ENCODE measurements around the gene DPYSL5.

DPYSL5 gene

DNA sequence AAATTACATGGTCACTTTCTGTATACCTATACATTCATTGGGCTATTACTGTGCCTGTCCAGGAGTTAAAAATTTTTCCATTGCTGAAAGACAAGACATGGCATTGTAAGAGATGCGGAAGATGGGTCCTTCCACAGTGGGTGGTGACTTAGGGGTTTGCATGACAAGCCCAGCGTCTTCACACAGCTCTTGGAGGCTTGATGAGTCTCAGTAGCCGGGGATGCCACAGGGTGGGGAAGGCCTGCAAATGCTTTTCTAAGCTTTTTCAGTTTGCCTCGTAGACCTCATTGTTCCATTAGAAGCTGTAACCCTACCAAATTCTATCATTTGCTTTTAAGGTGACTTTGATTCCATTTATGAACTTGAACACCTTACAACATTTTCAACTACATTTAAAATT lies 104.4 kb downstream of the DPYSL5 start:
- no peaks in the 10 kb centered on the region for H3K4me1 ChIP-seq (ENCODE audit: control insufficient read depth in 1 of 2, insufficient read depth in 1 of 2, low read depth in 1 of 2, low read length in 1 of 2)
- TF ChIP-seq, protein P1, sequence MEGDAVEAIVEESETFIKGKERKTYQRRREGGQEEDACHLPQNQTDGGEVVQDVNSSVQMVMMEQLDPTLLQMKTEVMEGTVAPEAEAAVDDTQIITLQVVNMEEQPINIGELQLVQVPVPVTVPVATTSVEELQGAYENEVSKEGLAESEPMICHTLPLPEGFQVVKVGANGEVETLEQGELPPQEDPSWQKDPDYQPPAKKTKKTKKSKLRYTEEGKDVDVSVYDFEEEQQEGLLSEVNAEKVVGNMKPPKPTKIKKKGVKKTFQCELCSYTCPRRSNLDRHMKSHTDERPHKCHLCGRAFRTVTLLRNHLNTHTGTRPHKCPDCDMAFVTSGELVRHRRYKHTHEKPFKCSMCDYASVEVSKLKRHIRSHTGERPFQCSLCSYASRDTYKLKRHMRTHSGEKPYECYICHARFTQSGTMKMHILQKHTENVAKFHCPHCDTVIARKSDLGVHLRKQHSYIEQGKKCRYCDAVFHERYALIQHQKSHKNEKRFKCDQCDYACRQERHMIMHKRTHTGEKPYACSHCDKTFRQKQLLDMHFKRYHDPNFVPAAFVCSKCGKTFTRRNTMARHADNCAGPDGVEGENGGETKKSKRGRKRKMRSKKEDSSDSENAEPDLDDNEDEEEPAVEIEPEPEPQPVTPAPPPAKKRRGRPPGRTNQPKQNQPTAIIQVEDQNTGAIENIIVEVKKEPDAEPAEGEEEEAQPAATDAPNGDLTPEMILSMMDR (IDR thresholded peaks at IDR 0.05): no peak
- H3K27me3 ChIP-seq: peaks cover 69% of the 10 kb centered on the region
- no peaks in the 10 kb centered on the region for H3K9me3 ChIP-seq
- H3K4me3 ChIP-seq (ENCODE audit: low read depth in 1 of 2, low read length in 1 of 2): no peak overlapping the region
- no peaks in the 10 kb centered on the region for H3K36me3 ChIP-seq
- H3K27ac ChIP-seq: no peak overlapping the region

DNA sequence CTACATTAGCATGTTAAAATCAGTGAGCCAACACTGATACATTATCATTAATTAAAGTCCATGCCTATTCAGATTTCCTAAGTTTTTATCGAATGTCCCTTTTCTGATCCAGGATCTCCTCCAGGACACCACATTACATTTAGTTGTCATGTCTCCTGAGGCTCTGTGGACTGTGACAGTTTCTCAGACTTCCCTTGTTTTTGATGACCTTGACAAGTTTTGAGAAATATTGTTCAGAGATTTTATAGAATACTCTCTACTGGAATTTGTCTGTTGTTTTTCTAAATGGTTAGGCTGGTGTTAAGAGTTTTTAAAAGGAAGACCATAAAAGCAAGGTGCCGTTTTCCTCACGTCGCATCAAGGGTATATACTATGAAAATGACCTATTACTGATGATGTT lies 106.2 kb downstream of the DPYSL5 start:
- Histone ChIP-seq H3K36me3 (no peaks in the 10 kb centered on the region), H3K4me3 (ENCODE audit: low read depth in 1 of 2, low read length in 1 of 2) (no peak overlapping the region), H3K27me3 (peaks cover 78% of the 10 kb centered on the region), H3K4me1 (ENCODE audit: control insufficient read depth in 1 of 2, insufficient read depth in 1 of 2, low read depth in 1 of 2, low read length in 1 of 2) (no peaks in the 10 kb centered on the region), H3K9me3 (no peaks in the 10 kb centered on the region), H3K27ac (no peak overlapping the region)
- TF ChIP-seq, protein P1 (IDR thresholded peaks at IDR 0.05): no peak

DNA sequence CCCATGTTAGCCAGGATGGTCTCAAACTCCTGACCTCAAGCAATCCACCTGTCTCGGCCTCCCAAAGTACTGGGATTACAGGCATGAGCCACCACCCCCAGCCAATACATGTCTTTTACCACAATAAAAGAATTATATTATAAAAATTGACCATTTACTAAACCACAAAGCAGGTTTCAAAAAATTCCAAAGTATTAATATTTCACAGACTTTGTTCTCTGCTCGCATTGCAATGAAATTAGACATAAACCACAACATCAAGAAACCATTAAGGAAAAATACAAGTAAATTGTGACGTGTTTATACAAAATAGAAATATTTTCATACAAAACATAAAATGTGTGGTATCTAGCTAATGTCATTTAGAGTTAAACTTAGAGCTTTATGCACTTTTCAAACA lies 109.1 kb downstream of the DPYSL5 start:
- Histone ChIP-seq H3K4me1 (ENCODE audit: control insufficient read depth in 1 of 2, insufficient read depth in 1 of 2, low read depth in 1 of 2, low read length in 1 of 2) (peaks cover 0 to 3% of the 10 kb centered on the region in 2 experiments), H3K27ac (no peak overlapping the region), H3K27me3 (peaks cover 77% of the 10 kb centered on the region), H3K4me3 (ENCODE audit: low read depth in 1 of 2, low read length in 1 of 2) (no peak overlapping the region), H3K36me3 (no peaks in the 10 kb centered on the region), H3K9me3 (no peaks in the 10 kb centered on the region)
- TF ChIP-seq, protein P1 (IDR thresholded peaks at IDR 0.05): no peak

DNA sequence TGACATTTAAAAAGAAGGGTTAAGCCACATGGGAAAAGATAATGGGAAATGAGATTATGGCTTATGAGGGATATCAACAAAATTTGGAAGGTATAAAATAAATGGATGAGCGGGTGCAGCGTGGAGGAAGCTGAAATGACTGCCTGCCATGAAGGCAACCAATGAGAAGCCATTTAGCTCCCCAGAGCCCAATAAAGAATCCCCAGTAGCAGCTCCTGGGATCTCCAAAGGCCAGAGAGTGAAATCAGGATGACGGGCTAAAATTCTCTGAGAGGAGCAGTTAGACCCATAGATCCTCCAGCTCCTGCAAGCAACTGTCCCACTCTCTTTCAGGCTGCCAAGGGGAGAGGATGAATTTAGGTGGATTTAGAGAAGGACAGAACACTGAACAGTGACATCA lies 109.6 kb downstream of the DPYSL5 start:
- H3K4me1 ChIP-seq (ENCODE audit: control insufficient read depth in 1 of 2, insufficient read depth in 1 of 2, low read depth in 1 of 2, low read length in 1 of 2): peaks cover 0 to 3% of the 10 kb centered on the region in 2 experiments
- peaks cover 72% of the 10 kb centered on the region for H3K27me3 ChIP-seq
- H3K27ac ChIP-seq: no peak overlapping the region
- no peaks in the 10 kb centered on the region for H3K9me3 ChIP-seq
- no peaks in the 10 kb centered on the region for H3K36me3 ChIP-seq
- TF ChIP-seq, protein P1 (IDR thresholded peaks at IDR 0.05): no peak
- H3K4me3 ChIP-seq (ENCODE audit: low read depth in 1 of 2, low read length in 1 of 2): no peak overlapping the region

DNA sequence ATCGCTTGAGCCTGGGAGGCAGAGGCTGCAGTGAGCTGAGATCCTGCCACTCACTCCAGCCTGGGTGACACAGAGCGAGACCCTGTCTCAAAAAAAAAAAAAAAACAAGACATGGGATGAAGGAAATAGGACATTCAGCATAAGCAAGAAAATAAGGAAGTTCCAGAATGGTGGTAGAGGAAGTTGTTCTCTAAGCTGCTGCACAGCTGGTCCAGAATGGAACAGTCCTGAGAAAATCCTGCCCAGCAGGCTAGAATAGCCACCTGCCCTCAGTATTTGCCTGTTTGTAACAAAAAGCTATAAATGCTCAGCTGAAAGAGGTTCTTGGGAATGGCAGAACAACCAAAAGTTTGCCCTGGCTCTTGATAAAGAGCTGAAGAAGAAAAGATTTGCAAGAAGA lies 111.4 kb downstream of the DPYSL5 start:
- Histone ChIP-seq H3K4me1 (ENCODE audit: control insufficient read depth in 1 of 2, insufficient read depth in 1 of 2, low read depth in 1 of 2, low read length in 1 of 2) (peaks cover 0 to 3% of the 10 kb centered on the region in 2 experiments), H3K27ac (no peak overlapping the region), H3K36me3 (no peaks in the 10 kb centered on the region), H3K9me3 (no peaks in the 10 kb centered on the region), H3K4me3 (ENCODE audit: low read depth in 1 of 2, low read length in 1 of 2) (no peak overlapping the region), H3K27me3 (peaks cover 54% of the 10 kb centered on the region)
- TF ChIP-seq, protein P1 (IDR thresholded peaks at IDR 0.05): no peak

All from neutrophil (primary cell).